ENCODE results near the gene ZNF385A. TPM values are rescaled to one million over a fixed set of nuclear protein-coding genes. Genes with fewer than 3 reads are reported as not detected.

Gene ZNF385A
- total and polyA plus RNA-seq, 9 of the 15 experiments (the other 6 are each of a cell fraction or from before 2014, with no cell fraction given), result 1.0 to 111 (median 7.7) TPM

DNA sequence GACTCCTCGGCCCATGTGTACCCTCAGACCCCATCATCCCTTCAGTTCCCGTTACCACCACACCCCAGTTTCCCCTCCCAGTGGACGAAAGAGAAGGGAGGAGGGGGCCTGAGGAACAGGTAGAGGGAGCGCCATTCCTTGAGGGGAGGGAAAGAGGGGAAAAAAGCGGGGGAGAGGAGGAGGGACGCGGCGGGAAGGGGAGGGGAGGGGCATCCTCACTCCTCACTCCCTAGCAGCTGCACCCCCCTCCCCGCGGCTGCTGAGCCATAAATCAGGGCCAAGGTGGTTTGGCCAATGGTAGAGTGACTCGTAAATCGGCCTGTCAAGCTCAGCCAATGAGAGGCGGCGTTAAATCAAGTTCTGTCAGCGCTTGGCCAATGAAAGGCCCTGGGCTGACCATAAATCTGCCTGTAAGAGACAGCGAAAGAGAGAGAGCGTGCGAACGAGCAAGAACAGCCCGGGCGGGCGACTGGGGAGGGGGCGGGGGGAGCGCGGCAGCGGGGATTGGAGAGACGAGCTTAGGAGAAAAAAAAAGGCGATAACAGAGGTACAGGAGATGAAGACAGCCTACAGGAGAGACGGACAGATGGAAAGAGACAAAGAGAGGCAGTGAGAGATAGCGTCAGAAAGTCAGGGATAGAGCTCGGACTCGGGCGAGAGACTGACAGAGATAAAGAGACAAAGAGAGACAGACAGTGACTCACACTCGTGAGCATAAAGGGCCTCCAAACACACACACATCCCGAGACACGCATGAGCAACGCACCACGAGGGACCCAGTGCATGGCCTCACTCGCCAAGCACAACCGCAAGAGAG, 25.4 kb downstream of the ZNF385A start (continued):
- TF ChIP-seq, protein P1, sequence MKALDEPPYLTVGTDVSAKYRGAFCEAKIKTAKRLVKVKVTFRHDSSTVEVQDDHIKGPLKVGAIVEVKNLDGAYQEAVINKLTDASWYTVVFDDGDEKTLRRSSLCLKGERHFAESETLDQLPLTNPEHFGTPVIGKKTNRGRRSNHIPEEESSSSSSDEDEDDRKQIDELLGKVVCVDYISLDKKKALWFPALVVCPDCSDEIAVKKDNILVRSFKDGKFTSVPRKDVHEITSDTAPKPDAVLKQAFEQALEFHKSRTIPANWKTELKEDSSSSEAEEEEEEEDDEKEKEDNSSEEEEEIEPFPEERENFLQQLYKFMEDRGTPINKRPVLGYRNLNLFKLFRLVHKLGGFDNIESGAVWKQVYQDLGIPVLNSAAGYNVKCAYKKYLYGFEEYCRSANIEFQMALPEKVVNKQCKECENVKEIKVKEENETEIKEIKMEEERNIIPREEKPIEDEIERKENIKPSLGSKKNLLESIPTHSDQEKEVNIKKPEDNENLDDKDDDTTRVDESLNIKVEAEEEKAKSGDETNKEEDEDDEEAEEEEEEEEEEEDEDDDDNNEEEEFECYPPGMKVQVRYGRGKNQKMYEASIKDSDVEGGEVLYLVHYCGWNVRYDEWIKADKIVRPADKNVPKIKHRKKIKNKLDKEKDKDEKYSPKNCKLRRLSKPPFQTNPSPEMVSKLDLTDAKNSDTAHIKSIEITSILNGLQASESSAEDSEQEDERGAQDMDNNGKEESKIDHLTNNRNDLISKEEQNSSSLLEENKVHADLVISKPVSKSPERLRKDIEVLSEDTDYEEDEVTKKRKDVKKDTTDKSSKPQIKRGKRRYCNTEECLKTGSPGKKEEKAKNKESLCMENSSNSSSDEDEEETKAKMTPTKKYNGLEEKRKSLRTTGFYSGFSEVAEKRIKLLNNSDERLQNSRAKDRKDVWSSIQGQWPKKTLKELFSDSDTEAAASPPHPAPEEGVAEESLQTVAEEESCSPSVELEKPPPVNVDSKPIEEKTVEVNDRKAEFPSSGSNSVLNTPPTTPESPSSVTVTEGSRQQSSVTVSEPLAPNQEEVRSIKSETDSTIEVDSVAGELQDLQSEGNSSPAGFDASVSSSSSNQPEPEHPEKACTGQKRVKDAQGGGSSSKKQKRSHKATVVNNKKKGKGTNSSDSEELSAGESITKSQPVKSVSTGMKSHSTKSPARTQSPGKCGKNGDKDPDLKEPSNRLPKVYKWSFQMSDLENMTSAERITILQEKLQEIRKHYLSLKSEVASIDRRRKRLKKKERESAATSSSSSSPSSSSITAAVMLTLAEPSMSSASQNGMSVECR (CRISPR knock-in tag; IDR thresholded peaks at IDR 0.05), result no peak
- TF ChIP-seq ZNF561 (CRISPR knock-in tag; conservative IDR thresholded peaks at IDR 0.05) (no peak), KHSRP (IDR thresholded peaks at IDR 0.05) (peak; percentile 59; the same call in 1 of the 2 replicates), ZNF232 (CRISPR knock-in tag; IDR thresholded peaks at IDR 0.05) (no peak; the same call in 1 of the 2 replicates), RBM25 (IDR thresholded peaks at IDR 0.05; ENCODE audit: low read depth, low read length, severe bottlenecking) (peak; percentile 67), ZNF217 (CRISPR knock-in tag; IDR thresholded peaks at IDR 0.05) (no peak), MBD2 (IDR thresholded peaks at IDR 0.05; ENCODE audit: borderline replicate concordance, low read depth) (peak; percentile 99), ZNF583 (CRISPR knock-in tag; IDR thresholded peaks at IDR 0.05) (no peak; the same call in 1 of the 2 replicates), TSHZ1 (CRISPR knock-in tag; IDR thresholded peaks at IDR 0.05) (no peak), KLF13 (tag; IDR thresholded peaks at IDR 0.05; ENCODE audit: borderline replicate concordance, low read depth) (no peak), CCNT2 (IDR thresholded peaks at IDR 0.05; ENCODE audit: borderline replicate concordance, extremely low read depth, insufficient read length, low read depth, low read length) (peak; percentile 71)
- TF ChIP-seq, protein P2, sequence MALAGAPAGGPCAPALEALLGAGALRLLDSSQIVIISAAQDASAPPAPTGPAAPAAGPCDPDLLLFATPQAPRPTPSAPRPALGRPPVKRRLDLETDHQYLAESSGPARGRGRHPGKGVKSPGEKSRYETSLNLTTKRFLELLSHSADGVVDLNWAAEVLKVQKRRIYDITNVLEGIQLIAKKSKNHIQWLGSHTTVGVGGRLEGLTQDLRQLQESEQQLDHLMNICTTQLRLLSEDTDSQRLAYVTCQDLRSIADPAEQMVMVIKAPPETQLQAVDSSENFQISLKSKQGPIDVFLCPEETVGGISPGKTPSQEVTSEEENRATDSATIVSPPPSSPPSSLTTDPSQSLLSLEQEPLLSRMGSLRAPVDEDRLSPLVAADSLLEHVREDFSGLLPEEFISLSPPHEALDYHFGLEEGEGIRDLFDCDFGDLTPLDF (CRISPR knock-in tag; IDR thresholded peaks at IDR 0.05), result no peak
- TF ChIP-seq, protein P3, sequence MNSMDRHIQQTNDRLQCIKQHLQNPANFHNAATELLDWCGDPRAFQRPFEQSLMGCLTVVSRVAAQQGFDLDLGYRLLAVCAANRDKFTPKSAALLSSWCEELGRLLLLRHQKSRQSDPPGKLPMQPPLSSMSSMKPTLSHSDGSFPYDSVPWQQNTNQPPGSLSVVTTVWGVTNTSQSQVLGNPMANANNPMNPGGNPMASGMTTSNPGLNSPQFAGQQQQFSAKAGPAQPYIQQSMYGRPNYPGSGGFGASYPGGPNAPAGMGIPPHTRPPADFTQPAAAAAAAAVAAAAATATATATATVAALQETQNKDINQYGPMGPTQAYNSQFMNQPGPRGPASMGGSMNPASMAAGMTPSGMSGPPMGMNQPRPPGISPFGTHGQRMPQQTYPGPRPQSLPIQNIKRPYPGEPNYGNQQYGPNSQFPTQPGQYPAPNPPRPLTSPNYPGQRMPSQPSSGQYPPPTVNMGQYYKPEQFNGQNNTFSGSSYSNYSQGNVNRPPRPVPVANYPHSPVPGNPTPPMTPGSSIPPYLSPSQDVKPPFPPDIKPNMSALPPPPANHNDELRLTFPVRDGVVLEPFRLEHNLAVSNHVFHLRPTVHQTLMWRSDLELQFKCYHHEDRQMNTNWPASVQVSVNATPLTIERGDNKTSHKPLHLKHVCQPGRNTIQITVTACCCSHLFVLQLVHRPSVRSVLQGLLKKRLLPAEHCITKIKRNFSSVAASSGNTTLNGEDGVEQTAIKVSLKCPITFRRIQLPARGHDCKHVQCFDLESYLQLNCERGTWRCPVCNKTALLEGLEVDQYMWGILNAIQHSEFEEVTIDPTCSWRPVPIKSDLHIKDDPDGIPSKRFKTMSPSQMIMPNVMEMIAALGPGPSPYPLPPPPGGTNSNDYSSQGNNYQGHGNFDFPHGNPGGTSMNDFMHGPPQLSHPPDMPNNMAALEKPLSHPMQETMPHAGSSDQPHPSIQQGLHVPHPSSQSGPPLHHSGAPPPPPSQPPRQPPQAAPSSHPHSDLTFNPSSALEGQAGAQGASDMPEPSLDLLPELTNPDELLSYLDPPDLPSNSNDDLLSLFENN (IDR thresholded peaks at IDR 0.05; ENCODE audit: low read depth in 2 of 2, low read length in 2 of 2), result peak in 1 of 2 experiments; percentile 75; a peak in 2 of 4 replicates
